H1 (cell line): Measurements from ENCODE around the gene KIAA0586. TPM values are rescaled to one million over a fixed set of nuclear protein-coding genes. Genes with fewer than 3 reads are reported as not detected.

ENCODE experiments used
- CTCF ChIA-PET: fragments of 300-600 bp; sonication (Branson Sonifier 250); formaldehyde crosslinking; loops from one replicate; lab custom pipeline; 2021; ENCODE audit not compliant: partially characterized antibody; lab: Charles Lee
- POLR2A ChIA-PET: fragments of 300-600 bp; sonication (Branson Sonifier 250); formaldehyde crosslinking; loops from one replicate; lab custom pipeline; 2021; ENCODE audit warnings: inconsistent platforms; ENCODE audit not compliant: partially characterized antibody; lab: Charles Lee
- DNase-seq, 2 experiments: peaks; one replicate each; pipeline versions ENCODE4 v3.0.0 to v3.0.0-alpha.2; 2010 to 2022; ENCODE audit warnings: low spot score in 2 of 2, low read depth in 1 of 2, mixed read lengths in 1 of 2
- FAIRE-seq: peaks from 2 replicates; lab custom pipeline; 2011; peaks lifted over from hg19 to GRCh38; lab: Jason Lieb, UNC
- H2AFZ ChIP-seq: 2 replicates; pipeline ENCODE4 v1.8.1; 2012; ENCODE audit warnings: low read length, inconsistent platforms
- H2AK5ac ChIP-seq: 2 replicates; pipeline ENCODE4 v1.6.1; 2013; ENCODE audit warnings: low read depth, low read length
- H2BK120ac ChIP-seq: replicated peaks from 2 replicates; pipeline ENCODE3; 2013; ENCODE audit warnings: low read depth, low read length, inconsistent platforms
- H2BK12ac ChIP-seq: 2 replicates; pipeline ENCODE4 v1.6.1; 2013; ENCODE audit warnings: low read depth, low read length
- H2BK15ac ChIP-seq: 2 replicates; pipeline ENCODE4 v1.6.1; 2013; ENCODE audit warnings: low read length
- H2BK20ac ChIP-seq: 2 replicates; pipeline ENCODE4 v1.6.1; 2013; ENCODE audit warnings: low read length
- H2BK5ac ChIP-seq: 2 replicates; pipeline ENCODE4 v1.6.1; 2013; ENCODE audit warnings: low read depth, low read length
- H3K14ac ChIP-seq: 2 replicates; pipeline ENCODE4 v1.6.1; 2013; ENCODE audit warnings: inconsistent platforms; ENCODE audit not compliant: insufficient read length
- H3K18ac ChIP-seq: 2 replicates; pipeline ENCODE4 v1.6.1; 2013; ENCODE audit warnings: low read length; ENCODE audit errors: extremely low read depth
- H3K23ac ChIP-seq: 2 replicates; pipeline ENCODE4 v1.6.1; 2013; ENCODE audit warnings: inconsistent platforms; ENCODE audit not compliant: insufficient read length
- H3K23me2 ChIP-seq: 2 replicates; pipeline ENCODE4 v1.6.1; 2013; ENCODE audit warnings: low read depth, low read length
- H3K27ac ChIP-seq: 2 replicates; pipeline ENCODE4 v1.6.1; 2011; ENCODE audit warnings: low read depth, low read length, inconsistent platforms
- H3K27me3 ChIP-seq, 4 experiments: replicated peaks in 1 of 4; 1 replicate in 1 of 4; 2 replicates in 3 of 4; pipeline versions ENCODE4 v1.6.1 to v1.8.1; 2011 to 2013; ENCODE audit warnings: low read length in 3 of 4, mild to moderate bottlenecking in 3 of 4, inconsistent platforms in 2 of 4, mixed read lengths in 2 of 4, moderate library complexity in 1 of 4; ENCODE audit not compliant: control insufficient read depth in 3 of 4, insufficient read depth in 3 of 4; ENCODE audit errors: extremely low read depth in 1 of 4
- H3K36me3 ChIP-seq, 4 experiments: 2 replicates each; pipeline versions ENCODE4 v1.6.1 to v1.8.1; 2011 to 2013; ENCODE audit warnings: mild to moderate bottlenecking in 4 of 4, low read length in 3 of 4, moderate library complexity in 2 of 4, control low read depth in 1 of 4, inconsistent platforms in 1 of 4; ENCODE audit not compliant: insufficient read depth in 4 of 4, control insufficient read depth in 2 of 4
- H3K4ac ChIP-seq: replicated peaks from 2 replicates; pipeline ENCODE3; 2013; ENCODE audit warnings: low read length, low read depth, mixed read lengths, inconsistent platforms; ENCODE audit not compliant: insufficient read length
- H3K4me1 ChIP-seq, 4 experiments: replicated peaks in 1 of 4; 1 replicate in 1 of 4; 2 replicates in 3 of 4; pipeline versions ENCODE4 v1.6.1 to v1.8.1; 2011 to 2013; ENCODE audit warnings: low read length in 3 of 4, inconsistent platforms in 2 of 4, mixed read lengths in 1 of 4; ENCODE audit not compliant: insufficient read depth in 4 of 4, control insufficient read depth in 3 of 4
- H3K4me2 ChIP-seq, 2 experiments: 2 replicates each; pipeline versions ENCODE4 v1.6.1 to v1.8.1; 2011 to 2013; ENCODE audit warnings: low read depth in 2 of 2, low read length in 2 of 2, control low read depth in 1 of 2, inconsistent platforms in 1 of 2, mild to moderate bottlenecking in 1 of 2; ENCODE audit not compliant: insufficient read depth in 1 of 2
- H3K4me3 ChIP-seq, 4 experiments: fragments of 200-600, 300-600 bp in 1 of 4; sonication (generic), shearing (Covaris generic), sonication (Bioruptor Twin) in 1 of 4; 2 replicates each; pipeline versions ENCODE4 v1.5.1 to v1.8.1; 2011 to 2016; ENCODE audit warnings: low read length in 4 of 4, low read depth in 3 of 4, control low read depth in 2 of 4, inconsistent platforms in 2 of 4, mild to moderate bottlenecking in 2 of 4, mixed read lengths in 1 of 4, moderate library complexity in 1 of 4; ENCODE audit not compliant: insufficient read depth in 2 of 4; ENCODE audit errors: extremely low read depth in 1 of 4
- H3K56ac ChIP-seq: replicated peaks from 2 replicates; pipeline ENCODE3; 2013; ENCODE audit warnings: low read depth, mild to moderate bottlenecking, mixed read lengths, low read length, inconsistent platforms; ENCODE audit not compliant: insufficient read length
- H3K79me1 ChIP-seq: 2 replicates; pipeline ENCODE4 v1.6.1; 2013; ENCODE audit warnings: low read depth, low read length, control low read depth
- H3K79me2 ChIP-seq, 2 experiments: 2 replicates each; pipeline versions ENCODE4 v1.6.1 to v1.8.1; 2012 to 2013; ENCODE audit warnings: low read length in 2 of 2, mild to moderate bottlenecking in 2 of 2, inconsistent platforms in 1 of 2; ENCODE audit not compliant: insufficient read depth in 2 of 2, control insufficient read depth in 1 of 2
- H3K9ac ChIP-seq, 4 experiments: replicated peaks in 1 of 4; 1 replicate in 1 of 4; 2 replicates in 3 of 4; pipeline versions ENCODE4 v1.6.1 to v1.8.1; 2011 to 2013; ENCODE audit warnings: low read depth in 3 of 4, low read length in 3 of 4, control low read depth in 2 of 4, mild to moderate bottlenecking in 2 of 4, moderate library complexity in 2 of 4, inconsistent platforms in 1 of 4; ENCODE audit errors: extremely low read depth in 1 of 4
- H3K9me3 ChIP-seq, 2 experiments: 2 replicates each; pipeline versions ENCODE4 v1.6.1 to v1.8.1; 2012 to 2013; ENCODE audit warnings: mild to moderate bottlenecking in 2 of 2, moderate library complexity in 2 of 2, control low read depth in 1 of 2, inconsistent platforms in 1 of 2, low read depth in 1 of 2, low read length in 1 of 2, mixed read lengths in 1 of 2; ENCODE audit not compliant: insufficient read depth in 2 of 2
- H4K20me1 ChIP-seq, 2 experiments: replicated peaks in 1 of 2; 2 replicates each; pipeline versions ENCODE3 to v1.8.1; 2011 to 2013; ENCODE audit warnings: inconsistent platforms in 2 of 2, low read length in 2 of 2, mild to moderate bottlenecking in 1 of 2; ENCODE audit not compliant: insufficient read depth in 2 of 2, control insufficient read depth in 1 of 2
- H4K5ac ChIP-seq: 2 replicates; pipeline ENCODE4 v1.6.1; 2013; ENCODE audit warnings: low read length, low read depth, mixed read lengths, inconsistent platforms; ENCODE audit not compliant: insufficient read length
- H4K8ac ChIP-seq: 2 replicates; pipeline ENCODE4 v1.8.0; 2013; ENCODE audit warnings: mild to moderate bottlenecking, moderate library complexity, low read length, inconsistent platforms; ENCODE audit not compliant: insufficient read depth; ENCODE audit errors: extremely low read depth
- H4K91ac ChIP-seq: replicated peaks from 2 replicates; pipeline ENCODE3; 2013; ENCODE audit warnings: low read length, mixed read lengths, inconsistent platforms; ENCODE audit not compliant: insufficient read length
- CHD1 ChIP-seq: IDR thresholded peaks from 2 replicates; pipeline ENCODE4 v1.6.1; 2012; ENCODE audit warnings: low read depth, low read length, improper control_type of control experiment
- GTF2F1 ChIP-seq: IDR thresholded peaks from 2 replicates; pipeline ENCODE4 v1.6.1; 2012; ENCODE audit warnings: low read depth, low read length, improper control_type of control experiment, borderline replicate concordance
- HDAC2 ChIP-seq, 2 experiments: fragments of 300-600 bp in 1 of 2; sonication (generic) in 1 of 2; IDR thresholded peaks; 2 replicates each; pipeline ENCODE4 v1.6.1; 2011 to 2012; ENCODE audit warnings: low read depth in 2 of 2, low read length in 2 of 2, mild to moderate bottlenecking in 2 of 2, moderate library complexity in 2 of 2, borderline replicate concordance in 1 of 2, inconsistent platforms in 1 of 2
- WGBS, 2 experiments: shearing (Covaris generic) in 1 of 2; methylation state at CpG; one replicate each; pipeline versions ENCODE4 v1.1.6 to v1.1.7; 2013 to 2015; ENCODE audit warnings: low lambda C conversion rate in 2 of 2, mixed read lengths in 2 of 2, inconsistent platforms in 1 of 2, low coverage in 1 of 2, missing lambda C conversion rate in 1 of 2; ENCODE audit not compliant: insufficient replicate concordance in 2 of 2, insufficient coverage in 1 of 2, insufficient read length in 1 of 2; ENCODE audit errors: extremely low coverage in 1 of 2, missing lambda C conversion rate in 1 of 2; 5-methylcytosine and 5-hydroxymethylcytosine counted together
- polyA plus RNA-seq, 7 experiments: library from polyadenylated mRNA; depleted of rRNA in 3 of 7; stranded (reverse) in 5 of 7; unstranded in 2 of 7; fragments of >200 nt in 5 of 7; fragments of 200-250 nt in 2 of 7; gene quantifications; 1 replicate in 5 of 7; 2 replicates in 1 of 7; 4 replicates in 1 of 7; pipeline versions ENCODE4 v1.2.1 to v1.2.3, GENCODE V29; 2011 to 2013; ENCODE audit warnings: missing spikeins in 2 of 7, mixed read lengths in 2 of 7
- total RNA-seq: library from RNA; stranded (reverse); fragmentation: NEBNext Ultra II Directional; extraction: Animal tissue kit (Norgen Biotek cat#: 25700); gene quantifications from 2 replicates; pipeline ENCODE4 v1.2.1, GENCODE V29; 2021

The KIAA0586 gene
- total and polyA plus RNA-seq, 2 of the 8 experiments (the other 6 are each of a cell fraction or from before 2014, with no cell fraction given), result 7.2 to 24.8 TPM

DNA sequence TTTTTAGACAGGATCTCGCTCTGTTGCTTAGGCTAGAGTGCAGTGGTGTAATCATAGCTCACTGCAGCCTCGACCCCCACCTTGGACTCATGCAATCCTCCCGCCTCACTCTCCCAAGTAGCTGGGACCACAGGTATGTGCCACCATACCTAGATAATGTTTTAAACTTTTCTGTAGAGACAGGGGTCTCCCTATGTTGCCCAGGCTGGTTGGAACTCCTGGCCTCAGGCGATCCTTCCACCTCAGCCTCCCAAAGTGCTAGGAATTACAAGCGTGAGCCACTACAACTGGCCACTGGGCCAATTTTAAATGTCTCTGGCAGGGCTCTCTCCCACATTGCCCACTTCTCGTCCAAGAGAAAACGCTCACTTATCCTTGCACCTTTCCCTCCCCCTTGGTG lies 143.7 kb downstream of the KIAA0586 start:
- DNase-seq (no peak), FAIRE-seq (no peak)
- H2BK120ac ChIP-seq, result no peak overlapping the region
- no peak overlapping the region for H3K9ac ChIP-seq
- no peaks in the 10 kb centered on the region; the same call in 1 of the 2 replicates for H3K79me1 ChIP-seq
- CTCF ChIA-PET, result interaction anchor here (0.7 to 3.6 kb wide), 5 partner anchors 15 to 70 kb away, joined by 3 to 14 read pairs (median 4); partner anchors contain the start of gene DACT1
- H3K27ac ChIP-seq, result no peak overlapping the region
- no peaks in the 10 kb centered on the region for H3K36me3 ChIP-seq
- H3K4ac ChIP-seq, result no peak overlapping the region
- H2BK20ac ChIP-seq, result no peak overlapping the region
- no peak overlapping the region for H2BK5ac ChIP-seq
- POLR2A ChIA-PET, result interaction anchor here (1.0 kb wide), 1 partner anchor 66 kb away, joined by 3 read pairs; the partner anchor contains the start of gene DACT1
- H3K23me2 ChIP-seq, result no peaks in the 10 kb centered on the region
- H3K9me3 ChIP-seq, result no peaks in the 10 kb centered on the region
- no peak overlapping the region for H2AK5ac ChIP-seq
- H3K56ac ChIP-seq, result no peak overlapping the region
- 81% methylated on average over 7 of the region's 7 CpGs; no CpG with 5 or more reads in 1 of the 2 experiments for WGBS, 2 experiments
- H4K91ac ChIP-seq, result no peak overlapping the region
- H2BK12ac ChIP-seq, result no peak overlapping the region
- H3K4me3 ChIP-seq, result no peak overlapping the region
- no peak overlapping the region for H3K14ac ChIP-seq
- H3K4me1 ChIP-seq, result no peaks in the 10 kb centered on the region
- no peak overlapping the region for H3K4me2 ChIP-seq
- H2BK15ac ChIP-seq, result no peak overlapping the region
- no peak overlapping the region for H3K18ac ChIP-seq
- H4K20me1 ChIP-seq, result no peaks in the 10 kb centered on the region
- no peak overlapping the region for H3K23ac ChIP-seq
- H3K79me2 ChIP-seq, result no peaks in the 10 kb centered on the region
- H4K8ac ChIP-seq, result no peak overlapping the region
- no peaks in the 10 kb centered on the region for H3K27me3 ChIP-seq
- no peak overlapping the region for H4K5ac ChIP-seq
- H2AFZ ChIP-seq, result no peak overlapping the region
- TF ChIP-seq HDAC2 (IDR thresholded peaks at IDR 0.05; ENCODE audit: borderline replicate concordance in 1 of 2, low read depth in 2 of 2, low read length in 2 of 2) (no peak), CHD1 (no peak), GTF2F1 (no peak)
